Left lung (tissue), 10 donors: ENCODE measurements around the gene C8B. TPM values are rescaled to one million over a fixed set of nuclear protein-coding genes. Genes with fewer than 3 reads are reported as not detected.

Experiments
- ATAC-seq: fragments of 200-7000 bp; cut with Tn5 transposase; one replicate; pipeline ENCODE4 v1.9.1; 2020; ENCODE audit warnings: moderate library complexity
- DNase-seq, 4 donors: peaks; one replicate each; pipeline ENCODE4 v3.0.0-alpha.2; 2013 to 2020
- H3K27ac ChIP-seq, 2 donors: fragments of 200-600 bp; sonication (generic) in 1 of 2; one replicate each; pipeline versions ENCODE4 v1.5.0 to v1.8.0; 2020 to 2021
- H3K27me3 ChIP-seq, 2 donors: fragments of 200-600 bp; sonication (generic) in 1 of 2; one replicate each; pipeline versions ENCODE4 v1.5.0 to v1.8.0; 2020 to 2021
- H3K36me3 ChIP-seq, 2 donors: fragments of 200-600 bp; sonication (generic) in 1 of 2; one replicate each; pipeline versions ENCODE4 v1.5.0 to v1.8.0; 2020 to 2021
- H3K4me1 ChIP-seq, 2 donors: fragments of 200-600 bp; one replicate each; pipeline ENCODE4 v1.8.0; 2021
- H3K4me3 ChIP-seq, 2 donors: fragments of 200-600 bp; sonication (generic) in 1 of 2; one replicate each; pipeline versions ENCODE4 v1.5.0 to v1.8.0; 2020 to 2021; ENCODE audit warnings: mild to moderate bottlenecking in 1 of 2
- H3K9me3 ChIP-seq, 2 donors: fragments of 200-600 bp; sonication (generic) in 1 of 2; one replicate each; pipeline versions ENCODE4 v1.5.0 to v1.8.0; 2020 to 2021
- CTCF ChIP-seq, 2 donors: fragments of 200-600 bp; sonication (generic) in 1 of 2; IDR thresholded peaks; one replicate each; pipeline versions ENCODE4 v1.5.0 to v1.8.0; 2021; ENCODE audit warnings: antibody characterized with exemption in 2 of 2
- intact Hi-C, 2 donors: fragments of 100-400 bp; cut with DNase I; formaldehyde crosslinking; loops; one replicate each; pipeline versions ENCODE4 v1.11.2 to v1.14.2; 2022
- polyA plus RNA-seq, 6 donors: library from polyadenylated mRNA; unstranded; fragments of 120-200 nt; gene quantifications; one replicate each; pipeline ENCODE4 v1.2.1, GENCODE V29; 2013; ENCODE audit not compliant: insufficient read length in 6 of 6
- total RNA-seq, 2 donors: library from RNA; stranded (reverse); fragmentation: NEBNext Ultra II Directional; extraction: Animal tissue kit (Norgen Biotek cat#: 25700); gene quantifications; one replicate each; pipeline ENCODE4 v1.2.1, GENCODE V29; 2021
- donor health status: DM: no; HTN: yes; CAD: no.
- donor health status: DM: no; HTN: no; CAD: no.

Gene C8B
- total and polyA plus RNA-seq, 8 donors = 0.09 to 0.71 (median 0.18) TPM; not detected in 2

DNA sequence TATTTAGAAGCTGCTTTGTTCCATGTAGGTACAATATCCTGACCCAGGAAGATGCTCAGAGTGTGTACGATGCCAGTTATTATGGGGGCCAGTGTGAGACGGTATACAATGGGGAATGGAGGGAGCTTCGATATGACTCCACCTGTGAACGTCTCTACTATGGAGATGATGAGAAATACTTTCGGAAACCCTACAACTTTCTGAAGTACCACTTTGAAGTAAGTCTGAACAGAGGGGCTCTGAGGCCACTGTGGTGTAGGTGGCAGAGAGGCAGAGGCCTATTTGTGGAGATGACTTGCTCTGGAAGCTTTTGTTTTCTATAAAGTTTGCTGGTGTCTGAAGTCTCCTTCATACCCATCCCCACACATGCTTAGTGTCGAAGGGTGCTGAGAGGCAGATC is 84.4 kb downstream of the C8B start:
- Histone ChIP-seq H3K27me3 (no peaks in the 10 kb centered on the region), H3K36me3 (no peaks in the 10 kb centered on the region), H3K4me1 (no peaks in the 10 kb centered on the region), H3K4me3 (no peak overlapping the region), H3K9me3 (no peaks in the 10 kb centered on the region), H3K27ac (no peak overlapping the region)
- intact Hi-C loops = no loop called here
- ATAC-seq (no peak), DNase-seq (no peak)
- no peak for TF ChIP-seq CTCF (IDR thresholded peaks at IDR 0.05)

- Histone ChIP-seq H3K4me1 (no peaks in the 10 kb centered on the region), H3K27ac (no peak overlapping the region), H3K36me3 (no peaks in the 10 kb centered on the region), H3K27me3 (no peaks in the 10 kb centered on the region), H3K4me3 (no peak overlapping the region), H3K9me3 (no peaks in the 10 kb centered on the region)
- DNase-seq = no peak
- TF ChIP-seq CTCF (IDR thresholded peaks at IDR 0.05) = no peak
- intact Hi-C loops = no loop called here
- ATAC-seq = no peak
Observed at GRCh38 chr1:56880774-56881173, 85.0 kb downstream of the C8B start.

Other genes with a start within 250 kb of the C8B start
- gene FYB2, start 146.6 kb downstream of the C8B start, total RNA-seq = 1 to 10 TPM in 1 of 2 donors, under 1 TPM in 1; 0.87 to 1.2 TPM
- gene FYB2, start 146.6 kb downstream of the C8B start, polyA plus RNA-seq = under 1 TPM; 0.21 to 0.91 (median 0.42) TPM
- gene C8A, start 111.2 kb downstream of the C8B start, total RNA-seq = not detected
- gene C8A, start 111.2 kb downstream of the C8B start, polyA plus RNA-seq = under 1 TPM in 1 of 6 donors, not detected in 5; 0.09 TPM